Non-pigmented ciliary epithelial cell (primary cell): Measurements from ENCODE around the gene DUSP15.

Experiments
- DNase-seq: peaks from one replicate; pipeline ENCODE4 v3.0.0-alpha.2; 2010; ENCODE audit warnings: low read depth

Gene DUSP15

DNA sequence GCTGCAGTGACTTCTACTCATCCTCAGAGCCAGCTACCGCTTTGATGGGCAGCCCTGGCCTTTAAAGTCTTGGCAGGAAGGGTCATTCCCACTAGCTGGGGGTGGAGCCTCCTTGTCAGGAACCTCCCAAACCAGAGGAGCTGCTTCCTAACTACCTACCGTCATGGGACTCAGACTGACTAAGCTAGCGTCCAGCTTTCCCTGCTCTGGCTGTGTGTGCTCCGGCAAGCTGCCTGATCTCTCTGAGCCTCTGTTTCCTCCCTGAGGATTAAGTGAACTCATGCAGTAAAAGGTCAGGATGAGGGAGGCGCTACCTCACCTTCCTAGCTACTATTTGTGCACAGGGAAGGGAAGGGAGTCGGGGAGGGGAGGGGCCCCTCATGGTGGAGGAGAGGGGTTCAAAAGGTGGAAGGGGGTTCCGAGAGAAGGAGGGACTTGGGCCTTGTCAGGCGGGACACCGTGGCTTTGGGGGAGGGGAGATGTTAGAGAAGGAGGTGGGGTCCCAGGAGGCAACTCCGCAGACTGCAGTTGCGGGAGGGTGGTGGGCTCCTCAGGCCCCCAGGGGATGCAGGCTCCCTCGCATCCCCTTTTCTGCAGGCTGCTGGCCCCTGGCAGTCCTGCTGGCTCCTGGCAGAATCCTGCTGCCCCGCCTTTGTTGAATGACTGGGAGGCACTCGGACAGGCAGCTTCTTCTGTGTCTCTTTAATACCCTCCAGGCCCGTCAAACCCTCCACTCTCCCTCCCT lies 9.8 kb downstream of the DUSP15 start:
- DNase-seq: no peak

DNA sequence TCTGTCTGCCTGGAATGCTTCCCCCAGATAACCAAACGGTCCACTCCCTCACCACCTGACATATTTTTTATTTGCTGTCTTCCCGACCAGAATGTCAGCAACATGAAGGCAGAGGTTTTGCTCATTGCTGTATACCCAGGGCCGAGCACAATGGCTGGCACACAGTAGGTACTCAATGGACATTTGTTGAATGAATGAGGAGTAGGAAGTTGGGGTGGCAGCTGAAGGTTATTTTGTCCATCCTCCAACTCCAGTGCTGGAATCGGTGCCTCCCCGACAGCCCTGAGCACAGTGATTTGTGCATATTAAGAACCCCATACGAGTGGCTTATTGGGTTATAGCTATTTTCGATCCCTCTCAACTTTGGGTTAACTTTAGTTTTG lies 10.3 kb downstream of the DUSP15 start:
- no peak for DNase-seq

DNA sequence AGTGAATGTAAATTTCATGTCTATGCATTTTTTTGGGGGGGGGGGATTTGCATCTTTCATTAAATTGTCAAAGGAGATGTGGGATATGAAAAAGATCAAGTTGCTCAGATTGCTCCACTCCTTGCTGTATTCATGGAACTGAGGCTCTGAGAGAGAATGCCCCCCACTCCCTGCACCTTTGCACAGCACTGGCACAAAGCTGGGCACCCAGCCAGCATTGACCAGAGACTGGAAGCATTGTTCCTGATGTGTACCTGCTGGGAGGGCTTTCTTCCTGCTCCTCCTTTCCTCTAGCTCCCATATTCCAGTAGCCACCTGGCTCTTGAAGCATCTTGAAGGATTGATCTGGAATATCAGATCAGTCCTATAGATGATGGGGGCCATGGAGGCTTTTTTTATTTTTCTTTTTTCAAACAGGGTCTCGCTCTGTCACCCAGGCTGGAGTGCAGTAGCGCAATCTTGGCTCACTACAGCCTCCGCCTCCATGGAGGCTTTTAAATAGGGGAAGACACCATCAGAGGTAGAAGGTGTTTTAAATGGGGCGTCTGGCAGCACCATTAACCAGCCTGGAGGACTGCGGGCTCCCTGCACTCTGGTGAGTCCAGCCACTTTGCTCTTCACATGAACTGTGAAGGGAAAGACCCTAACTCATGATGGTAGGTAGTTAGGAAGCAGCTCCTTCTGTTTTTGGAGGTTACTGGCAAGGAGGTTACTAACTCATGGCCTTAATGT lies 10.9 kb downstream of the DUSP15 start:
- no peak for DNase-seq

DNA sequence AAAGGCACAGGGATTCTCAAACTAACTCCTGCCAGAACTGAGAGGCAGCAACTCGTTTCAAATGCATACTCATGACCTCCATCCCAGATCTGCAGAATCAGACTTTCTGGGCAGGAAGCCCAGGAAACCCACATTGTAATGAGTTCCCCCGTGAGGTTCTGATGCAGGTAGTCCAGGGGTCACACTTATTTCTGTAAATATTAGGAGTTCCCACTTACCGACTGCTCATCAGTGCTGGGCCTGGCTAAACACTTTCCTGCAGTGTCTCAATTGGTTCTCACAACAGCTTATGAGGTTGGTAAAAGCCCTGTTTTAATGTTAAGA lies 11.6 kb downstream of the DUSP15 start:
- no peak for DNase-seq

DNA sequence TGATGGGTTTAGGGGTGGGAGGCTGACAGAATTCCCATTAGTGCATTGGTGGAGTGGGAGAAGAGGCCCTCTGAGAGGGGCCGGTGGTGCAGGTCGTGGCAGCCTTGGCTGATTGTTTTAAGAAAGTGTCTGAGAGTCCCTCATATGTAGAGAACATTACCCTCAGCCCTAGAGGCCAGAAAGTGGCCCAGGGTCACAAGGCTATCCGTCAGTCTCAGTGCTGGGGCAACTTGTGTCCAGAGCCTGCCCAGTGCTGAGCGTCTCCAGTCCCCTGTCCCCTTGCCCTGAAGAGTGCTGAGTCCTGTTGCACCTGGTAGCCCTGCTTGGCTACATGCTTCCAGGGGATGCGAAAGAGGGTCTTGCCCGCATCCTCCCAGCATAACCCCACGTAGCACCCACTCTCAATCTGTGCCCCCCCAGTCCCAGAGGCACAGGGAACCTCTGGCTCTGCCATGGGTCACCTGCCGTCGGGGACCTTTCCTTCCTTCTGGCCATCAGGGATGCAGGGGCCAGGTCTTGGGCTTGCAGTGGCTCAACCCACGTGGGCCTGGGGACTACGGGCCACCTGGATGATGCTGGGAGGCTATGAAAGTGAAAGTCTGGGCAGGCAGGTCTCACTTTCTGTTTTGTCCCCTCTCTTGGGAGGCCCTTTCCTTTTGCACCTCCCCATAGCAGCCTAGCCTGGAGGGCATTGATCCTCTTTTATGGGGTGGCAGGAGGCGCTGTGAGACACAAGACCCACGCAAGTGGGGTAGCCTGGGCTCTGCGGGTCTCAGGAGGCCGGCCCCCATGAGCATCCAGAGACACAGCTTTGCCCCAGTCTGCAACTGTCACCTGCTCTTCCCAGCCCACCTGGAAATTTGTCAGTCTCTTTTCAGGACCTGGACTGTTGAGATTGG lies 12.2 kb downstream of the DUSP15 start:
- DNase-seq: no peak

DNA sequence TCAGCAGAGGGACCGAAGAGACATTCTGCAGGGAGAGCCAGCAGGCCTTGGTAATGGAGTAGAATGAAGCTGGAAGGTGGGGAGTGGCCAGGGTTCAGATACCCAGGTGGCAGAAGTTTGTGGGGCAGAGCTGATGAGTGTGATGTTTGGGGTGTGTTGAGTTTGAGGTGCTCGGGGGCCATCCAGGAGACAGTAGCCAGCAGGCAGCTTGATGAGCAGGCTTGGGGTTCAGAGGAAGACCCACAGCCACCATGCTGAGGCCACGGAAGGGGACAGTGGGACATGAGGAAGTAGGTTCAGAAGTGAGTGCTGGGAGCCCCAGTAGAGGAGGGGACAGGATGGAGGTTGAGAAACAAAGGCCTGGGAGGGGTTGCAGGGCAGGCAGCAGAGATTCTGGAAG lies 13.8 kb downstream of the DUSP15 start:
- no peak for DNase-seq

DNA sequence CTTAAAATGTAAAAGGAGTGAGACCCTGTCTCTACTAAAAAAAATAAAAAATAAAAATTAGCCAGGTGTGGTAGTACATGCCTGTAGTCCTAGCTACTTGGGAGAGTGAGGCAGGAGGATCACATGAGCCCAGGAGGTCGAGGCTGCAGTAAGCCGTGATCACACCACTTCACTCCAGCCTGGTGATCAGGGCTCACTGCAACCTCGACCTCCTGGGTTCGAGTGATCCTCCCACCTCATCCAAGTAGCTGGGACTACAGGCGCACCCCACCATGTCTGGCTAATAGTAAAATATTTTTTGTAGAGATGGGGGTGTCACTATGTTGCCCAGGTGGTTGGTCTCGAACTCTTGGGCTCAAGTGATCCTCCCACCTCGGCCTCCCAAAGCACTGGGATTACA lies 16.8 kb downstream of the DUSP15 start:
- no peak for DNase-seq

DNA sequence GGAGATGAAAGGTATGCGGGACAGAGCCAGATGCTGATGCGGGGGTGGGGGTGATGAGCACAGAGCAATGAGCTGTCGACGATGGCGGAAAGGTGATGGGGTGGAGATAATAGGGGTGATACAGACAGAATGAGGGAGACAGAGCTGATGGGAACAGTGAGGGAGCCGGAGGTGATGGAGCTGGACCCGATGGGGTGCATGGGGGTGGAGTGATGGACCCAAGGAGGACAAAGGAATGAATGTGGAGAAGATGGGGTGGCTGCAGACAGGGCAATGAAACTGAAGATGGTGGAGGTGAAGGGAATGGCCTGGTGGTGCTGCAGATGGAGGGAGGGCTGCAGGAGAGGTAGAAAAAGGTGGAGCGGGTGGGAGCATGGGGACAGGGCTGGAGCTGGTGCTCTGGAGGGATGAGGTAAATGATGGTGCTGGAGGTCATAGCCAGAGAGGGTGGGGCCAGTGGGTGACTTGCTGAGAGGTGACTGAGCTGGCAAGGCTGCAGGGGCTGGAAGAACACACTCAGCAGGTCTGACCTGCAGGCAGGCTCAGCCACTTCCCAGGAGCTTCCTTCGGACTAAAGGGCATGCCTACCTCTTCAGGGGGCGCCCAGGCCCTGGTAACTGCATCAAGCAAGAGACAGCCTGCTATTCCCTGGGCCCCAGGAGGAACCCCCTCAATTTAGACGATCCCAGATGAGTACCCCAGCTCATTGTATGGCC lies 18.9 kb downstream of the DUSP15 start:
- DNase-seq: no peak

DNA sequence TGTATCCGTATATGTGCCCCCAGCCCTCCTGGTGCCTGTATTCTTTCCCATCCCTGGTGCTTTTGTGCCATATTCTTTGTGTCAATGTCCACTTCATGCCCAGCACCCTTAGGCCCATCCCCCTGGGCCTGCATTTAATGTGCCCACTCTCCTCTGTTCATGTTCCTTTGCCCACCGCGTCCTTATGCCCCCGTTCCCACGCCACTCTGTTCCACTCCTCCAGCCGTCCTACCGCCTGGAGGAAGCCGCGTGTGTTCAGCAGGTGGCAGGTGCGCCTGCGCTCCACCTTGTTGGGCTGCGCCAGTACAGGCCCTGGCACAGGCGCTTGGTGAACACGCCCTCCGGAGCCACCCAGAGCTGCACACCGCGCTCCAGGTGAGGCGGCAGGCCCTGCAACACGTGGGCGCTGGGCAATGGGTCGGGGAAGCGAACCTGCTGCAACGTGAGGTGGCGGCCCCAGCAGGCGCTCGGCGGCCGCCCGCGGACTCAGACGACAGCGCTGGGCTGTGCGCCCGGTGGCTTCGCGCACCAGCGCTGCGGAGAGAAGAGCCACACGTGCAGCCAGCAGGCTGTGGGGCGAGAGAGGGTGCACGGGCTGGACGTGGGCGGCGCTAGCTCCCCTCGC lies 20.9 kb downstream of the DUSP15 start:
- DNase-seq: no peak

DNA sequence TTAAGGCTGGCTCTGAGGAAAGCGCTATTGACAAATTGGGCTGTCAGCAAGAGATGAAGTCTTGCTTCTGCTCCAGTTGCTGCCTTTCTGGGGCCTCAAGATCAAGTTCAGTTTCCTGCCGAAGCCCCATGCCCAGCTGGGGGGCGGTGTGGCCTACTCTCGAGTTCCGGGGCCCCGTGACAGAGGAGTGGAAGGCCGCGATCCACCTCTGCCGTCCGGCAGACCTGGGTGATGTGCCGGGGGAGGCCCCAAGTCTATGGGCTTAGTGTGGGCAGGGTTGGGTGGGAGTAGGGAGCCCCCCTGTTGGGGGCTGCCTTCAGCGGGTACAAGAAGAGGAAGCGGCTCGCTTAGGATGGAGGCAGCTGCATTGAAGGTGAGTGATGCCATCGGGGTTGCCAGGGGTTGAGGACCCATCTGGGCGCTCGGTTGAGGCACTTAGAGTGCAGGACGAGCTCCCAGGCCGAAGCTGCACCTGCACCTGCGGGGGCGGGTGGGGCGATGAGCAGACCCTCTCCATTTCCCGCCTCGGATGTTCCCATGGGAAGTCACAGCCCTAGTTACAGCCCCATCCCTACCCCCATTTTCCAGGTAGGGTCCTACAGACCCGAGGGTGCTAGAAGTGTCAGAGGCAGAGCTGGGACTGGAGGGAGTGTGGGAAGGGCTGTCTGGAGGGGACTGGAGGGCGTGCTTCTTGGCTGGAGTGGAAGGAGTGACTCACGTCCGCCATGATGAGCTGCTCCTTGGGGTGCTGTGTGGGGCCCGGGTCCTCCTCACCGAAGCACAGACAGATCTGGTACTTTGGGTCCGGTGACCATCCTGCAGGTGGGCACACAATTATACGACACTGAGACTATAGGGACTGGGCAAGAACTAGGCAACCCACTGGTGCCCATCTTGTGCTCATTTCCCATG lies 22.0 kb downstream of the DUSP15 start:
- DNase-seq: no peak

DNA sequence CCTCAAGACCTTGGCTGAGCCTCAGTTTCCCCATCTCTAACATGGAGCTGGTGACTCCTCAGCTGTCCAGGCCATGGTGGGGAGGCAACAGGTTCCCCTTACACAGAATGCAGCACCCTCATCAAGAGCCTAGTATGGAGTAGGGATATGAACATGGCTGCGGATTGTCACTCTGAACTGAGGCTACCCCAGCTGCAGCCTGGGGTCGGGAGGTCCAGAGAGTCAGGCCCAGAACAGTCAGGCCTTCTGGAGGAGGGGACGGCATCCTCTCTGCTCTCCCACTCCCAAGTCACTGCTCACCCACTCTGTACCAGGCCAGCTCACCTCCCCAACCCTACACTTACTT lies 23.6 kb downstream of the DUSP15 start:
- no peak for DNase-seq

DNA sequence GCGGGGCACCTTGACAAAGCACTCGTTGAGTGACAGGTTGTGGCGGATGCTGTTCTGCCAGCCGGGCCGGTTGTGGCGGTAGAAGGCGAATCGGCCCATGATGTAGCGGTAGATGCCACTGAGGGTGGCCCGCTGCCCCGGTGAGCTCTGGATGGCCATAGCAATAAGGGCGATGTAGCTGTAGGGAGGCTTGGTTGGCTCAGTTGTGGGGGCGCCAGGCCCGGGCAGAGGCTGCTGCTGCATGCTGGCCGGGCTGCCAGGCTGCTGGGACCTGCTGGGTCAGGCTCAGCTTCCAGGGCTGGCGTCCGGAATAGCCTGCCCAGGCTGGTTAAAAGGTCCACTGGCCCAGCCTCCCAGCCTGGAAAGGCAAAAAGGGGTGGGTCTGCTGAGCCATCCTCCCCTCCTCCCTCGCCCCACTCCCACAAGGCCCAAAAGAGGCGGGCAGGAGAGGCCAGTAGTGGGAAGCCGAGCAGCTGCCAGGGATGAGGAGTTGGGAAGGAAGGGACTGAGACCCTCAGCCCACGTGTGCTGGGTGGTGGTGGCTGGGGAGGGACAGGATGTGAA lies 24.9 kb downstream of the DUSP15 start, which contains the start of gene FOXS1:
Gene FOXS1, minus strand, starts transcription at position 305 of the 564 bp plus-strand sequence. Its CDS starts 62 bp downstream, at position 243.
- no peak for DNase-seq

DNA sequence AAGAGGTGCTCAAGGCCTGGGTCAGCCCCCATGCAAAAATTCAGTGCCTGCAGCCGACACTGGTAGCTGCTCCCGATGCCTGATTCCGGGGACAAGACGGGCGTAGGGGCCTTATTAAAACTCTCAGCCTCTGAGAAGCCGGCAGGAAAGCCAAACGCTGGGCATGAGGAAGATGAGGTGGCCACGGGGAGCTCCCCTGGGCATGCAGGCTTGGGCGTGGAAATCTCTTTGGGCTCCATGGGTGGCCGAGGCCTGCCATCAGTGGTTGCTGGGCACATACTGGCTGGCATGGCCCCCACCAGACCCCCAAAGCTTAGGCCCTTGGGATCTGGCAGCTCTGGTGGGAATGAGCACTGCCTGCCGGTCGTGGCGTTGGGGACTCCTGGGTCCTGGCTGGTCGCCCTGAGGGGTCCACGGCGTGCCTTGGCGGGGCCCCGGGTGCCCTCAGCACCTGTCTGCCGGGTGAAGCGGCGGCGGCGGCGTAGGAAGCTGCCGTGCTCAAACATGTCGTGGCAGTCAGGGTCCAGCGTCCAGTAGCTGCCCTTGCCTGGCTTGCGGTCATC lies 25.5 kb downstream of the DUSP15 start:
- DNase-seq: no peak

DNA sequence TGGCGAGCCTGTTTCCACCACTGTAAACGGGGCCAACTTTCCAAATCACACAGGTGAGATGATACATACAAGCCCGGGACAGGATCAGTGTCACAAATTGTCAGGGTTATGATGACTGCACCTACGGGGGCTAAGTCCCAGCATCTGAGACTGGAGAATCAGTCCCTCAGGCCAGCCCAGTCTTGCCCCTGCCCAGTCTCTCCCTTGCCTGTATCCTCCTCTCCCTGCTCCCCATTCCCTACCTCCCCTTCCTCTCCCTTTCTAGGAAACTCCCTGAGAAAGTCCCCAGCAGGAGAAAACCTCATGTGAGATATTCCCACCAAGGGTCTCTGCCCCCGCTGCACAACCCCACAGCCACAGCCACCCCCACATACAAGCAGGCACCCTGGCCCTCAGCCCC lies 26.4 kb downstream of the DUSP15 start:
- no peak for DNase-seq

DNA sequence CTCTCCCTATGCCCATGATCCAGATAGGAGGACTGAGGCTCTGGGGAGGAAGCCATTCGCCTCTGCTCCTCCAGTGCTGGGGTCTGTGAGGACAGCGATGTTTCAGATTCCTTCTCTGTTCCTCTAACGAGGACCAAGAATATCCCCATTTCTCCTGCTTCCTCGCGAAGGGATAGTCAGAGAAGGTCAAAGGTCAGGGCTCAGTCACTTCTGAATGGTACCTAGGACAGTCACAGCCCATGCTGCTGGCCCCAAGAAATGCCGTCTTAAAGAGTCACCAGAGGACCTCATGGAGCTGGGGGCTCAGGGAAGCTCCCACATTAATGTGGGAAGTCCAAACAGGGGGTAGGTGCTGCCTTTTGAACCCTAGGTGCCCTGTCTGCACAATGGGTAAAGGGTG lies 27.0 kb downstream of the DUSP15 start:
- DNase-seq: no peak

DNA sequence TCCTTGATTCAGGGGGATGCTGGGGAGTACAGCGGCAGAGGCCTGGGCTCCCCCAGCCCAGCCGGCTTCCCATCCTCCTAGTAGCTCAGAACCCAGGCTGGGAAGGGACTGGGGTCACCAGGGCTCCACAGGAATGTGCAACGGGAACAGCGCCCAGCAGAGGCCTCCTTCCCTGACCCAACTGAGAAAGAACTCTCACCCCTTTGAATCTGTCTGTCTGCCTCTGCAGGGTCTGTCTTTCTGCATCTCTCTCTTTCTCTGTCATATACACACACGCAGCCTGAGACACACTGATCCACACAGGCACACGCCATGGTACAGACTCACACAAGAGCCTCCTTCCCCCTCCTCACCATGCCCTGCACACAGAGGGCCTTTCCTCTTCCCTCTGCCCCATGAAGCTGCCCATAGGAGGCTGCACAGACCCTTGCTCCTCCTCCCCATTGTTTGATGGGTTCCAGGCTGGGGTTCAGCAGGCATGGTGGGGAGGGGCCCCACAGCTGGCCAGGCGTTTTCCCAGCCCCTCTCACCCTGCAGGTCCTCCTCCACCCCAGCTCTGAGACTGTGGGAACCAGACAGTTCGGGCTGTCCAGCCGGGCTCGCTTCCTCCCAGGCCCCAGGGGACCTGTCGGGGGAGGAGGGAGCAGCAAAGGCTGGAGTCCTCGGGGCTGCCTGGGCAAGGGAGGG lies 27.7 kb downstream of the DUSP15 start:
- DNase-seq: no peak

DNA sequence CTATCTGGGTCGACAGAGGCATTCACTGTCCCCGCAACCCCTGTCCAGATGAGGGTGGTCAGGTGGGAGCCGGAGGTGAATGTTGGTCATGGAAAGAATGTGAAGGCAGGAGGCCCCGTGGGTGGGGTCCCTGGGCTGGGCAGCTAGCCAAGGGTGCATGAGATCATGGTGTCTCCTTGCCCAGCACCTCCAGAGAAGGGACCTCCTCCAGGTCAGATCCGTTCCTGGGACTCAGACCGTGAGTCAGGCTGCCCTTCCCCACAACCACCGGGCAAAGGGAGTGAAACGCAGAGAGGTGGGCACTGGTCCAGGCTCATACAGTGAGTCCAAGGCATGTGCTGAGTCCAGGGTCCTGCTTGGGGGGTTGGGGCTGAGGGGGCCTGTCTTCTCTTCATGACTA lies 28.4 kb downstream of the DUSP15 start:
- DNase-seq: no peak

DNA sequence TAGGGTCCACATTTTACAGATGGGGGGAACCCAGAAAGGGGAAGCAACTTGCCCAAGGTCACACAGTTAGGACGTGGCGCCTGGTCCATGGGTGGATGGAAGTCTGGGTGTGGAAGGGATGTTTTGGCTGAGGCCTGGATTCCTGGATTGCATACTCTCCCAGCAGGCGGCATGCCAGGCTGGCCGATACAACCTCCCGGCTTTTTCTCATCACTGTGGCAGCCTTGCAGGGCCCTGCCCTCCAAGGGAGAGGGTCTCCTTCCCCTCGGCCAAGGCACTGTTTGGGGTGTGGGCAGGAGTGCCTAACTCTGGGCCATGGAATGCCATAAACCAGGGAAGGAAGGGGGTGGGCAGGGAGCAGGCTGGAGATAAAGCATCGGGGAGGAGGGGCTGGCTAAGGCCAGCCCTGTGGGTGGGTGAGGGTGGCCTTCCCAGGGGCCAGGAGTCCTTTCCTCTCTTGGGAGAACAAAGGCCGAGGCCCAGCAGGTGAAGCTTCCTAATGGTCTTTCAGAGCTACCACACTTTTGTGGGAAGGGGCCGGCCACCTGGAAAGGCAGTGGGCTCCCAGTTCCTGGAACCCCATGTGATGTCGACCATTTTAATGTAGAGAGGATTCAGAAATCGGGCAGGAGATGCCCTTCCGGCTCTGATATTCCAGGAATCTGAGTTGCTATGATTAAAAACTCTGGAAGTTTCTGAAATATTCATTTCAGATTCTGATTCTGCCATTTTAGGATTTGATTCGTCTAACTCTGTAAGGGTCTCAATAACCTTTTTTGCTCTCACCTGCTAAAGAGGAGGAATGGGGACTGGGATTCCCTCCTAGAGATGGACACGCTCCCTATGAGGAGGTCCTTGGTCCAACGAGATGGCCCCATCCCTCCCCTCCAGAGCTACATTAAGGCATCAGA lies 29.2 kb downstream of the DUSP15 start:
- DNase-seq: no peak
